RCC 7860 (cell line): Measurements from ENCODE around the gene NLRC3.
"Not testable (repeated sequence)": the region's sequence is repeated elsewhere in the genome, so short reads cannot be mapped to it uniquely, and the experiment has no call there.

ENCODE experiments used
- DNase-seq: peaks from one replicate; pipeline ENCODE4 v3.0.0-alpha.2; 2015; ENCODE audit warnings: low spot score
- FAIRE-seq: peaks from 2 replicates; lab custom pipeline; 2012; peaks lifted over from hg19 to GRCh38; lab: Jason Lieb, UNC

The NLRC3 gene

DNA sequence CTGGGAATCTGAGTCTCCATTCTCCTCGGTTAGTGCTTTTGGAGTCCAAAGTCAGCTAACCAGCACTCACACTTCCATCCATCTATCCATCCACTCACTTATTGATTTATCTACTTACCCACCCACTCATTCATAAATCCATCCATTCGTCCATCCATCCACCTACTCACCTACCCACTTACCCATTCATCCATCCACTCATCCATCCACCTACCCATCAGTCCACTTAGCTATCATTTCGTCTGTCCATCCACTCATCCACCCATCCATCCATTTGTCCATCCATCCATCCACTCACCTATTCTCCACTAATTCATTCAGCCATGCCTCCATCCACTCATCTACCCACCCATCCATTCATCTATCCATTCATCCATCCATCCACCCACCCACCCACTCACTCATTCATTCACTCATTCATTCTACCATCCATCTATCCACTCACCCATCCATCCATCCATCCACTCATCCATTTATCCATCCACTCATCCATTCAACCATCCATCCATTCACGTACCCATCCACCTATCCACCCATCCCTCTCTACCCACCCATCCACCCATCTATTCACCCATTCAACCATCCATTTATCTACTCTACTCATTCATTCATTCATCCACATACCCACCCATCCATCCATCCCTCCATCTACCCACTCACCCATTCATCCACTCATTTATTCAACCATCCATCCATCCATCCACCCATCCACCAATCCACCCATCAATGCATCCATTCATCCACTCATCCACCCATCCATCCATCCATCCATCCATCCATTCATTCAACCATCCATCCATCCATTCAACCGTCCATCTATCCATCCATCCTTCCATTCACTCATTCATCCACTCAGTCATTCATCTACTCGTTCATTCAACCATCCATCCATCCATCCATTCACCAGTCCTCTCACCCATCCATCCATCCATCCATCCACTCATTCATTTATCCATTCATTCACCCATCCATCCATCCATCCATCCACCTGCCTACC, 26.1 kb downstream of the NLRC3 start:
- DNase-seq = no peak
- FAIRE-seq = no peak

DNA sequence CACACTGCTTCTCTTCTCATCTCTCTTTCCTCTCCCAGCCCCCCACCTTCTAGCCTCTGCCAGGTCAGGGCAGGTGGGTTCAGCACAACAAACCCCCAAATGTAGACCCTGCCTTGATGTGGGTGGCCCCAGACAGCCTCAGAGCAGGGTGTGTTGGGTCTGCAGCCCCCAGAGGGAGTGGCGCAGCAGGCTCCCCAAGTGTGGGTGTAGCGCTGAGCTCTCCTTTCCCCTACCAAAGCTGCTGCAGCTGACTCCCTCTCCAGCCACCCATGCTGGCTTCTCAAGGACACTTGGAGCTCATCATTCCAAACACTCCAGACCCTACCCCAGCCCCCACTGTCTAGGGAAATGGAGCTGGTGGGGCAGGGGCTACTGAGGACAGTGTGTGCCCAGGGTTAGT, 27.3 kb downstream of the NLRC3 start:
- FAIRE-seq = no peak

DNA sequence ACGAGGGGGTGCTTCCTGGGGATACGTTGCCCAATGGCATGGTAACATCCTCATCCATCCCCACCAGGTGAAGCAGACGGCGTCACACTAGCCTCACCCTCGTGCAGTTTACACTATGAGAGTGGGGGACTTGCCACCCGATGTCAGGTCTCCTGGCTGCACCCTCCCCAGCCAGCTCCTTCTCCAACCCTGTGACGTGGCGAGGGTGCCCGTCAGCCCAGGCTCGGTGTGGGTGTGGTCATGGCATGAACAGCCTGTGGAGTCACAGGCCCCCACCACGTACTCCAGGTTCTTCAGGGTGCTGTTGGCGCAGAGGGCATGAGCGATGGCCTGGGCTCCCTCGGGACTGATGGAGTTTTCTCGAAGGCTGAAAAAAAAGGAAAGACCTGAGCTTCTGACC, 28.3 kb downstream of the NLRC3 start:
- no peak for DNase-seq
- no peak for FAIRE-seq

More for the DNA sequence above, 27.3 kb downstream of the NLRC3 start:
- no peak for DNase-seq

DNA sequence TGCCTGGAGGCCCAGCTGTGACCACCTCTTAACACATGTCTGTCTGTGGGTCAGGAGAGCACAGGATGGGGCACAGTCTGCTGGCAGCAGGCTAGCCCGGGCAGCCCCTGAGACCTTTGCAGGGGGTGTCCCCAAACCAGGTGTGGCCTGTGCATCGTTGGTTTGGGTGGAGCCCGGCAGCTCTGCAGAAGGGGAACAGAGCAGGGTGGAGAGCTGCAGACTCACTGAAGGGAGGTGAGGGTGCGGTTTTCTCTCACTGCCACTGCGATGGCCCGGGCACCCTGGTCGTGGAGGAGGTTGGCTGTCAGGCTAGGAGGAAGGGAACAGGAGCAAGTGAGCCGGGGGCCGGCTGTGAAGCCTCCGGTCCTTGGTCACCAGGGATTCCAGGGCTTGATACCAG, 28.8 kb downstream of the NLRC3 start:
- no peak for FAIRE-seq

DNA sequence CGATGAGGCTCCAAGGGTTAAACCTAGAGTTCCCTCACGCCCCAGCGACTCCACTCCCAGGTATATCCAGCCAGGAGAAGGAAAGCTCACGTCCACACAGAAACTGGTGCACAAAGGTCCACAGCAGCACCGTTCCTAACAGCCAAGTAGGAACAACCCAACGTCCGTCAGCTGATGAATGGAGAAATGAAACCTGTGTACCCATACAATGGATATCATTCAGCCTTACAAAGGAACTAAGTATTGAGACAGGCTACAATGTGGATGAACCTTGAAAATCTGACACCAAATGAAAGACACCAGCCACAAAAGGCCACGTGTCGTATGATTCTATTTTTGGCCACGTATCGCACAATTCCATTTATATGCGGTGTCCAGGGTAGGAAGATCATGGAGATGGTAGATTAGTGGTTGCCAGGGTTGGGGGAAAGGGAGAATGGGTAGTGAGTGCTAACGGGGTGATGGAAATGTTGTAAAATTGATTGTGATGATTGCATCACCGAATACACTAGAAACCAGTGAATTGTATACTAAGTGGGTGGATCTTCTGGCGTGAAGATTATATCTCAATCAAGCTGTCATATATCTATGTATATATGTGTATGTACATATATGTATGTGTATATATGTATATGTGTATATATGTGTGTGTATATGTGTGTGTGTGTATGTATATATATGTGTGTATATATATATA, 30.1 kb downstream of the NLRC3 start:
- FAIRE-seq = no peak
- DNase-seq = no peak

More for the DNA sequence above, 28.8 kb downstream of the NLRC3 start:
- DNase-seq = no peak

DNA sequence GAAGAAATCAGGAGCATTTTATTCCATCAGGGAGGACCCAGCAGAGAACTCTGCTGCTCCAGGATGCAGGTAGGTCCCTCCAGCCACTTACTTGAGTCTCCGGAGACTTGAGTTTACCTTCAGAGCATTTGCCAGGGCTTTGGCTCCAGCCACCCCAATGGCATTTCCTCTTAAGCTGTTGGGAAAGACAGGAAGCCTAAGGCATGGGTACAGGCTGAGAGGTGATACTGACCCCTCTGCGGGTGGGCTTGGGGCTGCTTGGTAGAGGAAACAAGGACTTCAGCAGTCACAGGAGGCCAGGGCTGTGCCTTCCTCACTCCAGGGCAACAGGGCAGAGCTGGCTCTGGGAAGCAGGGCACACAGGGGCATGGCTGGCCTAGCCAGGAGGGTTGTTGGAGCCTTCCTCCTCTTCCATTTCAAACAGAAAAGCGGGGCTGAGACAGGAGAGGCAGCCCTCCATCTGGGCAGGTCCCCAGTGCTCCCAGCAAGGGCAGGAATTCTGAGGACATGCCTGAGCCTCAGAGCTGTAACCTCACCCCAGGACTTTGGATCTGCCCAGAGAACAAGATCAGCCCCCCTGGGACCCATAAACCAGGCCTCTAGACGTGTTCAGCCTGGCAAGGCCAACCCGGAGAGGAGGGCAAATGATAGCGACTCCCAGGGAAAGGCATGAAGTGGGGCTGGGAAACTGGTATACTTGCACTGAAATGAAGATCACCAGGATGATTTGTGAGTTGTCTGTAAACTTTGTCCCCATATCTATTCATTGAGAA, 34.4 kb downstream of the NLRC3 start:
- DNase-seq (no peak), FAIRE-seq (no peak)

DNA sequence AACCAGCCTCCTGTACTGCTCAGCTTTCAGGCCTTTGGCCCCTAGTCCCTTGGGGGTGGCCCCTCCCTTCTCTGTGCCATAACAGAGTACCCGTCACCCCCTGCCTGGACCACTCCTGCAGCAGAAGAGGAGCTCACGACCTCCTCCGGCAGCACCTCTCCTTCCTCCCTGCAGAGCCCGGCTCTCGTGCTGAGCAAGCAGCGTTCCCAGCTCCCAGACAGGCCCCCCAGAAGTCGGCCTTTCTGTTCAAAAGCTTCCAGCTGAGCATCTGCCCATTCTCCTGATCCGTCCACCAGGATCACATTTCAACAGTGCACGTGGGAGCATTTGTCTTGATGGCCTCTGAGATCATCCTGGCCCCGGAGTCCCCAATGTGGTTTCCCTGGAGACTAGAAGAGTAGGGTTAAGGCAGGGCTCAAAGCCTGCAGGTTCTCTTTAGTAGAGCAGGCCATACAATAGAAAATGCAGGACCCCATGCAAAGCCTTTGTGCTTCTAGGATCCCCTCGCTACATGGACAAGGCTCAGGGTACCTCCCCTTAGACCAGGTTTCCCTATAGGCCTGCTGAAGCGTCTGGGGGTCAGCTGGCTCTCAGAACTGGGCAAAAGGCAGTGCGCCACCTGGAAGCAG, 35.6 kb downstream of the NLRC3 start:
- no peak for FAIRE-seq

DNA sequence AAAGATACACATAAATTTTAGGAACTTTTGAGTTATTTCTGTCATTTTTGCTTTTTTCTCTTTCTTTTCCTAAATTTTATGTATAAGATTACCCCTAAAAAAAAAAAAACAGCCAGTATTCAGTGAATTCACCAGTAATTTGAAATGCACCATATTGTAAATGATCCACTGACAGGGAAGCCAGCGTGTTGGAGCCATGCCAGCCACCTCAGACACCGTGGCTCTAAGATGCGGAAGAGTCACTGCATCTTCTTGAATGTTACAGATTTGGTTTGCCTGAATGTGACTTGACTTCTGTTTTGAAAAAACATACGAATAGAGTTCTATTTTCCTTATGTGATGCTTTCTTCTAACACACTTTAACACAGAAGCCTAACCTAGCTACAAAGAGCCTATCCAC, 39.0 kb downstream of the NLRC3 start:
- DNase-seq = no peak
- no peak for FAIRE-seq

More for the DNA sequence above, 35.6 kb downstream of the NLRC3 start:
- no peak for DNase-seq

DNA sequence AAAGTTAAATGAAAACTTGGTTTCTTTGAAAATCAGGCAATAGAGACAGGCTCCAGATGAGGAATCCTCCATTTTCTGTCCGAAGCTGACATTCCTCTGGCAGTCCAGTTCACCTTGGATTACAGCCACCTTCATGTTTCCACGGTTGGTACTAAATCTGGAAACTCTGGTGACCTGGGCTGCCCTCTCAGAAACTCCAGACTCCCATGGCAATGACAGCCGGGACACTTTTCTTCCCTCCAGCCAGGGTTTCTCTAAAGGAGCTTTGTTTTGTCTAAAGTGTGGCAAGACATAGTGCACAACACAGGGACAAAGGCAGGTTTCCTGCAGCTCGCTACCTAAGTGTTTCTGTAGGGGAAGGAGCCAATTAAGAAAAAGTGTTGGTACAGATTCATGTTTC, 40.4 kb downstream of the NLRC3 start:
- no peak for DNase-seq

DNA sequence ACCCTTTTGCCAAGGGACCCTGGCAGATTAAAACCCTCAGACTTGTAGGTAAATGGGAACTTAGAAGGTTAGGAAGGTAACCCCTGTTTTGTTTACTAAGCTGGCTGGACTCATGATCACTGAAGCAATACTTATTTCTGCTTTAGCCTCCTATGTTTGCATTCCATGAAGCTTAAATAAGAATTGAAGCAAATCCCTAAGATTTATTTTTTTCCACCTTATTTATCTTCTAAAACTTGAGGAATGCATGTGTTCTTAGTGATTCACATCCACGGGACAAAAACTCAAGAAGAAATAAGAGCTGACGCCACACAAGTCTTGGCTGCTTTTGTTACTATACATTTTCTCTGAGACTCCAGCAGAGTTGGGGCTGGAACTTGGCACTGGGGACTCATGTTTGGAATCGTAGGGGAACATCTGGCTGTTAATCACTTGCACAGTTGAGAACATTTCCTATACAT, 40.9 kb downstream of the NLRC3 start:
- FAIRE-seq (no peak), DNase-seq (no peak)

More for the DNA sequence above, 40.4 kb downstream of the NLRC3 start:
- no peak for FAIRE-seq

DNA sequence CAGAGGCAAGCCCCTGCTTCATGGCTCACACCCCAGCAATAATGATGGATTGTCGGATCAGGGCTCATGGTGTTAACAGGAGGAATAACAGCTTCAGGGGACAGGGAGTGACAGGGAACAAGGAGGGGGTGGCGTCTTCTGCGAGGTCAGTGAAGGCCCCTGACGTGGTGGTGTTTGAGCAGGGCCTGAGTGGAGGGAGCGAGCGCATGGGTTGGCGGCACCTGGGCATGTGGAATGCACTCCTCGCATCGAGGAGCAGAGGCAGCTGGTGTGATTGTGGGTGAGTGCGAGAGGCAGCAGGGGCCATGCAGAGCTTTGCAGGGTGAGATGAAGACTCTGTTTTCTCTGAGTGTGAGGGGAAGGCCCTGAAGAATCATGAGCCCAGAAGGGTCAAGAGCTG, 43.1 kb downstream of the NLRC3 start:
- DNase-seq (no peak), FAIRE-seq (no peak)

DNA sequence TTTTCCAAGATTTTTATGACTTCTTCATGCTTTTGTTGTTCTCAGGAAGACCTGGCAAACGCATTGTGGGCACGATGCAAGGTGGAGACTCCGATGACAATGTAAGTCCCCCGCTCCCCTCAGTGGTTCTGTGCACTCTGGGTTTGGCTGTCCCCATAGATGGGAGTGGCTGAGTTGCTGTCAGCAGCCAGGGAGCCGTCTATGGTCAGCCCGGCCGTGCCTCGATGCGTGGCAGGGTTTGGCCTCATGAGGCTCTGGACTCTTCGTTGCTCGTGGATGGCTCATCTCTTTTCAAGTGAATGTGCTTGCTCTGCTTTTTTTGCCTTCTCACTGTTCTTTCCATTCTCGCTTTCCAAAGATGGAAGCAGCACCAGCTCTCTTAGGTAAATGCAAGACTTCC, 44.5 kb downstream of the NLRC3 start:
- FAIRE-seq = no peak
- DNase-seq = no peak

DNA sequence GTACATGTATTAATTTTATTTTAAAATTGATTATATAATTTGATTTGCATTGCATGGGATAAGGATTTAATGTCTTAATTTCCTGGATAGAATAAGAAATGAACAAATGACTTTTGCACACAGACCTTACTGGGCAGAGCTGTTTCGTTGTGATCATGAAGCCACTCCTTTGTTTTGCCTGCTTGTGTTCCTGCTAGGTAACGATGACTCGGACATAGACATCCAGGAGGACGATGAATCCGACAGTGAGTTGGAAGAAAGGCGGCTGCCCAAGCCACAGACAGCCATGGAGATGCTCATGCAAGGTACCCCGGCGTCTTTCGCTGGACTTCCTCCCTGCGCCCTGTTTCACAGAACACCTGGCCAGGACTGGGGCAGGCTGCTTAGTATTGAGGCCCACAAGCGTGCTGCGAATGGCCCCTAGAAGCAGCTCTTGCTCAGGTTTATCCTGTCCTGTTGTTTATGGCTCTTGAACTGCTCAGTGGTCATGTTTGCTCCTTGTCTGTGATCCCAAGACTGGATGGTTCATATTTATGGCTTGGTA, 46.8 kb downstream of the NLRC3 start:
- FAIRE-seq (no peak), DNase-seq (no peak)

DNA sequence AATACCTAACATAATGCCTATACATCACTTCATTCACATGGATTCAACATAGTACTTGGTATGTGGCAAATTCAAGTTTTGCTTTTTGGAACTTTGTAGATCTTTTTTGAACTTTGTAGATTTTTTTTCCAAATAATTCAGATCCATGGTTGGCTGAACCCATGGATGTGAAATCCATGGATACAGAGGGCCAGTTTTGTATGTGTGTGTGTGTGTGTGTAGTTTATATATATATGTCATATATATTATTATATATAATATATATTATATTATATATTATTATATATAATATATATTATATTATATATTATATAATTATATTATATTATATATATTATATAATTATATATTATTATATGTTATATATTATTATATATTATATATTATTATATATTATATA, 48.0 kb downstream of the NLRC3 start:
- no peak for FAIRE-seq
- no peak for DNase-seq

DNA sequence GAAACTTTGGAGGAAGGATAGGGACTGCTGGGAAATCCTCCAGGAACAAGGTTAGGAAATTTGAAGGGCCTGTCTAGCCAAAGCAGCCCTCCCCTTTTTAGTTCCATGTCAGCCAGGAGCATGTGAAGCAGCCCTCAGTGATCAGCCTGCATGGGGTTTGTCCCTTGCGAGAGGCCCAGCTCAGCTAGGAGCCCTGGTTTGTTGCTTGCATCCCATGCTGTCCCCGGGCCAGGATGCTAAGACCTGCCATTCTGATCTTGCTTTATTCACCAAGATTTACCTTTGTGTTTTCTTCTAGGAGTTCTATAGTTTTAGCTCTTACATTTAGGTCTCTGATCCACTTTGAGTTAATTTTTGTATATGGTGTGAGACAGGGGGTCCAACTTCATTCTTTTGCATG, 48.8 kb downstream of the NLRC3 start:
- DNase-seq (no peak), FAIRE-seq (no peak)

DNA sequence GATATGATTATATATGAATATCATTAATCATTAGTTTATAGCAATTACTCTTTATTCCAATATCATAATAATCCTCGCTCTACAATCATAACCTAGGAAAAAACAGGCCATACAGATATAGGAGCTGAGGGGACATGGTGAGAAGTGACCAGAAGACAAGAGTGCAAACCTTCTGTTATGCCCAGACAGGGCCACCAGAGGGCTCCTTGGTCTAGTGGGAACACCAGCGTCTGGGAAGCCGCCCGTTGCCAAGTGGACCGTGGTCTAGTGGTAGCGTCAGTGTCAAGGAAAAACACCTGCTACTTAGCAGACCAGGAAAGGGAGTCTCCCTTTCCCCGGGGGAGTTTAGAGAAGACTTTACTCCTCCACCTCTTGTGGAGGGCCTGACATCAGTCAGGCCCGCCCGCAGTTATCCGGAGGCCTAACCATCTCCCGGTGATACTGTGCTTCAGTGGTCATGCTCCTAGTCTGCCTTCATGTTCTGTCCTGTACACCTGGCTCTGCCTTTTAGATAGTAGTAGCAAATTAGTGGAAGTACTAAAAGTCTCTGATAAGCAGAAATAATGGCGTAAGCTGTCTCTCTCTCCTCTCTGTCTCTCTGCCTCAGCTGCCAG, 49.9 kb downstream of the NLRC3 start:
- not testable (repeated sequence) for DNase-seq, FAIRE-seq

DNA sequence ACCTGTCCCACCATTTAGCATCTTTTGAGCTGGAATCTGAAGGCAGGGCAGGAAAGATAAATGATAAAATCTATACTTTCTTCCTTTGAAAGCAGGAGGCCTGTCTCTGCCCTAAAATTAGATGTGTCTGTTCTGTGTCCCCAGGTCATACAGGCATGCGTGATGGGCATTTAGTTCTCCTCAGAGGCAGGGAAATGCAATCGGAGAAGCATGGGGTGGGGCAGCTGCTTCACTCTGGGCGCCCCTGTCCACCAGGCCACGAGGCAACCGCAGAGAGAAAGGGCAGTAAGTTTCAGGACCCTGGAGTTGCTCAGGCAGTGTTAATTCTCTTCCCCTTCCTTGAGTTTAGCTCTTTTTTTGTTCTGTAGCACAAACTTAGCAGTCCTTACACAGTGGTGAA, 51.3 kb downstream of the NLRC3 start:
- FAIRE-seq (no peak), DNase-seq (no peak)

DNA sequence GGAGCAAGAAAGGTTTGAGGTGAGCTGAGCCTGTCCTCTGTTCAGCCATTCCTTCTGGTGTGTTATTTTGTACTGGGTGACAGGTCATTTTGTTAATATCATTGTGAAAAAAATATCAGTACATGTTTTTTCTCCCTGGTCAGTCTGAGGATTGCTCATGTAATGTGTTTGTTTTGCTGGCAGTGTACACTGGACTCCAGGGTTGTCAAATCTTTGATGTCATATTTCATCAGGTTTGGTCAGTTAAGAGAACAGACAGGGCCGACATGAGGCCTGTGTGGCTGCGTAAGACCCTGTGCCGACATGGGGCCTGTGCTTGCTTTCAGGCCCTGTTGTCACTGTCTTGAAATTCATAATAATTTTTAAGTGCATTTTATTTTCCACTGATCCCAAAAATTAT, 53.9 kb downstream of the NLRC3 start:
- DNase-seq = no peak
- no peak for FAIRE-seq

DNA sequence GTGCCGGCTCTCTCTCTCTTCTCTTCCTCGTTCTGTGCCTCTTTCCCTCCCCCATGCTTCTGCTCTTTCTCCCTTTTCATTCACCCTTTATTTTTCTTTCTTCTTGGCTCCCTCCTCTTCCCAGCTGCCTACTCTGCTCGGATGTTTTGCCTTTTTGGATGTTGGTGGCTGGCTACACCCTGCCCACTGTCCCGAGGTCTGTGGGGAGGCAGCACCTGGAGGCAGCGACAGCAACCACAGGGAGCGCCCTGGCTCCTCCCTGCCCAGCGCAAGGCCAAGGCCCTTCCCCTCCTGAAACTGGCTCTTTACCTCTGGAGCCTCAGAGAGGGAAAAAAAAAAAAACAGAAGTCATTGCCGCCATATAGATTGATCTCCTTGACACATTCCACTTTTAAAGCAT, 56.4 kb downstream of the NLRC3 start:
- DNase-seq (no peak), FAIRE-seq (no peak)

DNA sequence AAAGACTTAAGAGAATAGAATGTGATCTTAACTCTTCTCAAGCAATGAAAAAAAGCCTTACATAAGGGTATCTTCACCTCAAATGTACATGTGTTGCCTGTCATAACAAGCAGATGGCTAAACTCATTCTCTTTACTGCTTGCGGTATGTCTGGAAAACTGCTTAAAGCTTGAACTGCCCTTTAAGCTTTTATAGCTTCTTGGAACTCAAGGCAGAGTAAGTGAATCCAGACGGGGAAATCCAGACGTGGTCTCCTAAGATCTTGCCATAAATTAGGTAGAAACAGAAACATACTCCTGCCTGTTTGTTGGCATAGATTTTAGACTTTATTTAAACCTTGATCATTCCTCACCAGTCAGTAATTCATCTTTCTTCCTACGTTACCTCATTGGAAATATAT, 56.8 kb downstream of the NLRC3 start:
- no peak for FAIRE-seq
- DNase-seq = no peak
